Smooth muscle cell of the umbilical artery (primary cell): Measurements from ENCODE around the gene MUS81. TPM values are rescaled to one million over a fixed set of nuclear protein-coding genes. Genes with fewer than 3 reads are reported as not detected.

Experiments
- total RNA-seq: library from RNA; depleted of rRNA; stranded (reverse); fragments of >200 nt; gene quantifications from 2 replicates; pipeline ENCODE4 v1.2.3, GENCODE V29; 2014

MUS81 gene
- 42.3 and 44.8 TPM in 2 replicates for total RNA-seq

GRCh38 chr11:65860278-65861164 lies at the start of gene MUS81:
Gene MUS81 (plus strand): TSS chr11:65860433. CDS start chr11:65860754, 321 bp downstream.

GRCh38 chr11:65833297-65834030 lies 26.8 kb upstream of the MUS81 start, which contains the start of gene SNX32:
Gene SNX32 (plus strand): TSS chr11:65833963. CDS start chr11:65834066, 103 bp downstream.

GRCh38 chr11:65857853-65858680 lies 2.2 kb upstream of the MUS81 start, which contains the start of gene CFL1:
Gene CFL1 (minus strand): TSS chr11:65858180. CDS start chr11:65858099, 81 bp downstream.

GRCh38 chr11:65872586-65873317 lies 12.5 kb downstream of the MUS81 start, which contains the start of gene EFEMP2:
Gene EFEMP2 (minus strand): TSS chr11:65872800. CDS start chr11:65872354, 446 bp downstream.

GRCh38 chr11:65879617-65880016 lies 19.4 kb downstream of the MUS81 start, which contains the start of gene CTSW:
Gene CTSW (plus strand): TSS chr11:65879837. CDS start chr11:65879855, 18 bp downstream.

GRCh38 chr11:65888163-65888814 lies 28.1 kb downstream of the MUS81 start, which contains the start of gene FIBP:
Gene FIBP (minus strand): TSS chr11:65888471. CDS start chr11:65888418, 53 bp downstream.

GRCh38 chr11:65890324-65891218 lies 30.3 kb downstream of the MUS81 start, which contains the start of gene CCDC85B:
Gene CCDC85B (plus strand): TSS chr11:65890673. CDS start chr11:65890784, 111 bp downstream.

GRCh38 chr11:65900125-65900898 lies 40.1 kb downstream of the MUS81 start, which contains the start of gene FOSL1:
Gene FOSL1 (minus strand): TSS chr11:65900388. CDS start chr11:65900339, 49 bp downstream.

Other genes with a start within 250 kb of the MUS81 start
- 16.3 and 33.3 TPM in 2 replicates for gene MAP3K11, start 246.2 kb upstream of the MUS81 start, total RNA-seq
- gene PCNX3, start 244.7 kb upstream of the MUS81 start, total RNA-seq, result 17.2 and 35.6 TPM in 2 replicates
- 17.2 and 37.5 TPM in 2 replicates for gene SIPA1, start 222.3 kb upstream of the MUS81 start, total RNA-seq
- 18.1 and 22.8 TPM in 2 replicates for gene RELA, start 197.5 kb upstream of the MUS81 start, total RNA-seq
- gene KAT5, start 148.2 kb upstream of the MUS81 start, total RNA-seq, result 28.3 and 33.3 TPM in 2 replicates
- 17.3 and 52.9 TPM in 2 replicates for gene RNASEH2C, start 139.6 kb upstream of the MUS81 start, total RNA-seq
- 8.3 and 11.2 TPM in 2 replicates for gene AP5B1, start 79.5 kb upstream of the MUS81 start, total RNA-seq
- not detected in 2 replicates for gene OVOL1, start 73.4 kb upstream of the MUS81 start, total RNA-seq
- gene SNX32, start 26.5 kb upstream of the MUS81 start, total RNA-seq, result 0.92 and 1.8 TPM in 2 replicates
- 802 and 1,540 TPM in 2 replicates for gene CFL1, start 2.3 kb upstream of the MUS81 start, total RNA-seq
- 90.3 and 91.1 TPM in 2 replicates for gene EFEMP2, start 12.4 kb downstream of the MUS81 start, total RNA-seq
- gene CTSW, start 19.4 kb downstream of the MUS81 start, total RNA-seq, result not detected in 2 replicates
- 144 and 150 TPM in 2 replicates for gene FIBP, start 28.0 kb downstream of the MUS81 start, total RNA-seq
- gene CCDC85B, start 30.2 kb downstream of the MUS81 start, total RNA-seq, result 34.0 and 44.2 TPM in 2 replicates
- 6.2 and 31.1 TPM in 2 replicates for gene FOSL1, start 40.0 kb downstream of the MUS81 start, total RNA-seq
- gene C11orf68, start 58.6 kb downstream of the MUS81 start, total RNA-seq, result 21.1 and 28.4 TPM in 2 replicates
- 124 and 149 TPM in 2 replicates for gene DRAP1, start 59.0 kb downstream of the MUS81 start, total RNA-seq
- not detected in 2 replicates for gene TSGA10IP, start 85.0 kb downstream of the MUS81 start, total RNA-seq
- gene SART1, start 101.3 kb downstream of the MUS81 start, total RNA-seq, result 34.1 and 39.3 TPM in 2 replicates
- 33.3 and 46.9 TPM in 2 replicates for gene EIF1AD, start 141.7 kb downstream of the MUS81 start, total RNA-seq
- gene BANF1, start 142.1 kb downstream of the MUS81 start, total RNA-seq, result 8.3 and 15.7 TPM in 2 replicates
- gene CST6, start 151.6 kb downstream of the MUS81 start, total RNA-seq, result 0.51 TPM in 1 of 2 replicates, not detected in the other
- not detected in 2 replicates for gene CATSPER1, start 166.0 kb downstream of the MUS81 start, total RNA-seq
- 0.23 TPM in 1 of 2 replicates, not detected in the other for gene GAL3ST3, start 188.7 kb downstream of the MUS81 start, total RNA-seq
- 113 and 163 TPM in 2 replicates for gene SF3B2, start 191.9 kb downstream of the MUS81 start, total RNA-seq
- 77.5 and 125 TPM in 2 replicates for gene PACS1, start 209.8 kb downstream of the MUS81 start, total RNA-seq